ENCODE results near the gene NPBWR2. TPM values are rescaled to one million over a fixed set of nuclear protein-coding genes. Genes with fewer than 3 reads are reported as not detected.

NPBWR2 gene
- total RNA-seq, 1 donor from 2014 or later = not detected

GRCh38 chr20:64098471-64099013, 8.8 kb downstream of the NPBWR2 start:
- H3K27ac Mint-ChIP-seq (ENCODE audit: unreplicated experiment) = no peak overlapping the region
- H3K27me3 Mint-ChIP-seq (ENCODE audit: unreplicated experiment) = peaks cover 11% of the 10 kb centered on the region
- peaks cover 9% of the 10 kb centered on the region for H3K36me3 Mint-ChIP-seq (ENCODE audit: low read depth, unreplicated experiment)
- peaks cover 3% of the 10 kb centered on the region for H3K4me1 Mint-ChIP-seq (ENCODE audit: unreplicated experiment)
- H3K9me3 Mint-ChIP-seq (ENCODE audit: unreplicated experiment) = peaks cover 5% of the 10 kb centered on the region
- no peak overlapping the region for H3K4me3 Mint-ChIP-seq (ENCODE audit: unreplicated experiment)
- TF ChIP-seq, protein P1, sequence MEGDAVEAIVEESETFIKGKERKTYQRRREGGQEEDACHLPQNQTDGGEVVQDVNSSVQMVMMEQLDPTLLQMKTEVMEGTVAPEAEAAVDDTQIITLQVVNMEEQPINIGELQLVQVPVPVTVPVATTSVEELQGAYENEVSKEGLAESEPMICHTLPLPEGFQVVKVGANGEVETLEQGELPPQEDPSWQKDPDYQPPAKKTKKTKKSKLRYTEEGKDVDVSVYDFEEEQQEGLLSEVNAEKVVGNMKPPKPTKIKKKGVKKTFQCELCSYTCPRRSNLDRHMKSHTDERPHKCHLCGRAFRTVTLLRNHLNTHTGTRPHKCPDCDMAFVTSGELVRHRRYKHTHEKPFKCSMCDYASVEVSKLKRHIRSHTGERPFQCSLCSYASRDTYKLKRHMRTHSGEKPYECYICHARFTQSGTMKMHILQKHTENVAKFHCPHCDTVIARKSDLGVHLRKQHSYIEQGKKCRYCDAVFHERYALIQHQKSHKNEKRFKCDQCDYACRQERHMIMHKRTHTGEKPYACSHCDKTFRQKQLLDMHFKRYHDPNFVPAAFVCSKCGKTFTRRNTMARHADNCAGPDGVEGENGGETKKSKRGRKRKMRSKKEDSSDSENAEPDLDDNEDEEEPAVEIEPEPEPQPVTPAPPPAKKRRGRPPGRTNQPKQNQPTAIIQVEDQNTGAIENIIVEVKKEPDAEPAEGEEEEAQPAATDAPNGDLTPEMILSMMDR (IDR thresholded peaks at IDR 0.05; ENCODE audit: unreplicated experiment) = no peak
- DNase-seq (ENCODE audit: low spot score) = no peak

DNA sequence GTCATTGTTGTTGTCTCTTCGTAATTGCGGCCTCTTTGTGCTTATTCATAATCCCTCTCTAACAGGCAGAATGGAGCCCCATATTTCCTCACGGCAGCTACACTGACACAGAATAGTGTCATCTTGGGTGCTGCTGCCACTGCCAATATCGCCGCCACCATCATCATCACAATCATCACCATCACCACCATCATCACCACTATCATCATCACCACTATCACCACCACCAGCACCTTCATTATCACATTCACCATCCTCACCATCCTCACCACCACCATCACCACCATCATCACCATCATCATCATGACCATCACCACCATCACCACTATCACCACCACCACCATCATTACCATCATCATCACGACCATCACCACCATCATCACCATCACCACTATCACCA, 10.8 kb downstream of the NPBWR2 start:
- TF ChIP-seq, protein P1 (IDR thresholded peaks at IDR 0.05; ENCODE audit: unreplicated experiment) = no peak
- Mint-ChIP-seq H3K36me3 (ENCODE audit: low read depth, unreplicated experiment) (peaks cover 9% of the 10 kb centered on the region), H3K27ac (ENCODE audit: unreplicated experiment) (no peak overlapping the region), H3K27me3 (ENCODE audit: unreplicated experiment) (peaks cover 16% of the 10 kb centered on the region), H3K9me3 (ENCODE audit: unreplicated experiment) (peaks cover 5% of the 10 kb centered on the region), H3K4me1 (ENCODE audit: unreplicated experiment) (peaks cover 3% of the 10 kb centered on the region), H3K4me3 (ENCODE audit: unreplicated experiment) (peak overlapping the region; percentile 78)
- DNase-seq (ENCODE audit: low spot score) = no peak

- Mint-ChIP-seq H3K27ac (ENCODE audit: unreplicated experiment) (no peak overlapping the region), H3K36me3 (ENCODE audit: low read depth, unreplicated experiment) (peaks cover 9% of the 10 kb centered on the region), H3K4me3 (ENCODE audit: unreplicated experiment) (no peak overlapping the region), H3K4me1 (ENCODE audit: unreplicated experiment) (peaks cover 3% of the 10 kb centered on the region), H3K9me3 (ENCODE audit: unreplicated experiment) (peaks cover 5% of the 10 kb centered on the region), H3K27me3 (ENCODE audit: unreplicated experiment) (peaks cover 13% of the 10 kb centered on the region)
- no peak for DNase-seq (ENCODE audit: low spot score)
- TF ChIP-seq, protein P1 (IDR thresholded peaks at IDR 0.05; ENCODE audit: unreplicated experiment) = no peak
Measured at GRCh38 chr20:64095927-64096326, 11.4 kb downstream of the NPBWR2 start.

GRCh38 chr20:64095455-64095854, 11.9 kb downstream of the NPBWR2 start:
- DNase-seq (ENCODE audit: low spot score) = no peak
- TF ChIP-seq, protein P1 (IDR thresholded peaks at IDR 0.05; ENCODE audit: unreplicated experiment) = no peak
- H3K9me3 Mint-ChIP-seq (ENCODE audit: unreplicated experiment) = peaks cover 5% of the 10 kb centered on the region
- H3K27ac Mint-ChIP-seq (ENCODE audit: unreplicated experiment) = no peak overlapping the region
- peaks cover 9% of the 10 kb centered on the region for H3K36me3 Mint-ChIP-seq (ENCODE audit: low read depth, unreplicated experiment)
- peaks cover 3% of the 10 kb centered on the region for H3K4me1 Mint-ChIP-seq (ENCODE audit: unreplicated experiment)
- peaks cover 13% of the 10 kb centered on the region for H3K27me3 Mint-ChIP-seq (ENCODE audit: unreplicated experiment)
- no peak overlapping the region for H3K4me3 Mint-ChIP-seq (ENCODE audit: unreplicated experiment)

- TF ChIP-seq, protein P1 (IDR thresholded peaks at IDR 0.05; ENCODE audit: unreplicated experiment) = no peak
- Mint-ChIP-seq H3K27ac (ENCODE audit: unreplicated experiment) (no peak overlapping the region), H3K27me3 (ENCODE audit: unreplicated experiment) (peaks cover 31% of the 10 kb centered on the region), H3K4me3 (ENCODE audit: unreplicated experiment) (no peak overlapping the region), H3K4me1 (ENCODE audit: unreplicated experiment) (peaks cover 12% of the 10 kb centered on the region), H3K9me3 (ENCODE audit: unreplicated experiment) (peaks cover 5% of the 10 kb centered on the region), H3K36me3 (ENCODE audit: low read depth, unreplicated experiment) (peaks cover 17% of the 10 kb centered on the region)
- DNase-seq (ENCODE audit: low spot score) = no peak
Measured at GRCh38 chr20:64093013-64093503, 14.3 kb downstream of the NPBWR2 start.

All from endothelial cell (in vitro differentiated cells).